Measurements from ENCODE around the gene TOR3A. TPM values are rescaled to one million over a fixed set of nuclear protein-coding genes. Genes with fewer than 3 reads are reported as not detected.
A peak's percentile ranks its signal among the peaks of the same experiment; 100 is the strongest.

TOR3A gene
- total RNA-seq, 1 donor from 2014 or later = 21.1 TPM

DNA sequence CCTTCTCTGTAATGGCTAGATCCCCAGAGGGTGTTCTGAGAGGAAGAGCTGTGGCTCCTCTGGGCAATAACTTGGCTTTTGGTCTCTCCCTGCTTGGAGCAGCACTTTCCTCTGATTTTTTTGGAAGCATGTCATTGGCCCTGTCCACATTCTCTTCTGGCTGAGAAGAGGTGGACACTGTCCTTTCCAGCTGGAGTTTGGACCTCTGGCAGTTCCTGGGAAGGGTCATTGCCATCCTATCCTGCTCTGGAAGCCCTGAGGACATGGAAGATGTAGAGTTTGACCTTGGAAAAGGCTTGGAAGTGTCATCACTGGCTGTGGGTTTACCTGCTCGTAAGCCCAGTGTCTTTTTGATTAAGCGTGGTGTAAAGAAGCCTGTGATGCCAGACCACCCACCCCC, 26.8 kb downstream of the TOR3A start:
- Mint-ChIP-seq H3K27me3 (ENCODE audit: unreplicated experiment) (no peaks in the 10 kb centered on the region), H3K4me1 (ENCODE audit: unreplicated experiment) (no peaks in the 10 kb centered on the region), H3K27ac (ENCODE audit: unreplicated experiment) (no peak overlapping the region), H3K9me3 (ENCODE audit: unreplicated experiment) (no peaks in the 10 kb centered on the region), H3K36me3 (ENCODE audit: unreplicated experiment) (peaks cover 34% of the 10 kb centered on the region), H3K4me3 (ENCODE audit: unreplicated experiment) (no peak overlapping the region)
- TF ChIP-seq, protein P1, sequence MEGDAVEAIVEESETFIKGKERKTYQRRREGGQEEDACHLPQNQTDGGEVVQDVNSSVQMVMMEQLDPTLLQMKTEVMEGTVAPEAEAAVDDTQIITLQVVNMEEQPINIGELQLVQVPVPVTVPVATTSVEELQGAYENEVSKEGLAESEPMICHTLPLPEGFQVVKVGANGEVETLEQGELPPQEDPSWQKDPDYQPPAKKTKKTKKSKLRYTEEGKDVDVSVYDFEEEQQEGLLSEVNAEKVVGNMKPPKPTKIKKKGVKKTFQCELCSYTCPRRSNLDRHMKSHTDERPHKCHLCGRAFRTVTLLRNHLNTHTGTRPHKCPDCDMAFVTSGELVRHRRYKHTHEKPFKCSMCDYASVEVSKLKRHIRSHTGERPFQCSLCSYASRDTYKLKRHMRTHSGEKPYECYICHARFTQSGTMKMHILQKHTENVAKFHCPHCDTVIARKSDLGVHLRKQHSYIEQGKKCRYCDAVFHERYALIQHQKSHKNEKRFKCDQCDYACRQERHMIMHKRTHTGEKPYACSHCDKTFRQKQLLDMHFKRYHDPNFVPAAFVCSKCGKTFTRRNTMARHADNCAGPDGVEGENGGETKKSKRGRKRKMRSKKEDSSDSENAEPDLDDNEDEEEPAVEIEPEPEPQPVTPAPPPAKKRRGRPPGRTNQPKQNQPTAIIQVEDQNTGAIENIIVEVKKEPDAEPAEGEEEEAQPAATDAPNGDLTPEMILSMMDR (IDR thresholded peaks at IDR 0.05) = no peak
- DNase-seq (ENCODE audit: extremely low spot score, unreplicated experiment) = peak; percentile 19

DNA sequence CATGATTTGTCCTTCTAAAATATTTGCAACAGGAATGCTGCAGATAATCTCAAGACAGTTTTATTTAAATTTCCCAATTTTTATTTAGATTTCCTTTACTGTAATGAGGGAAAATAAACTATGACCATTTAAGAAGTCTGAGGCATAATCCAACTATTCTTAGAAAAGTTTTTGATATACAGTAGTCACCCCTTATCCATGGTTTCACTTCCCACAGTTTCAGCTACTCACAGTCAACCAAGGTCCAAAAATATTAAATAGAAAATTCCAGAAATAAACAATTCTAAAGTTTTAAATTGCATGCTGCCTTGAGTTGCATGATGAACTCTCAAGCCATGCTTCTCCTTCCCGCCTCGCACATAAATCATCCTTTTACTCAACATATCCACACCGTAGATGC, 33.3 kb downstream of the TOR3A start:
- Mint-ChIP-seq H3K36me3 (ENCODE audit: unreplicated experiment) (peaks cover 32% of the 10 kb centered on the region), H3K27me3 (ENCODE audit: unreplicated experiment) (no peaks in the 10 kb centered on the region), H3K9me3 (ENCODE audit: unreplicated experiment) (no peaks in the 10 kb centered on the region), H3K4me3 (ENCODE audit: unreplicated experiment) (no peak overlapping the region), H3K27ac (ENCODE audit: unreplicated experiment) (no peak overlapping the region), H3K4me1 (ENCODE audit: unreplicated experiment) (no peaks in the 10 kb centered on the region)
- TF ChIP-seq, protein P1 (IDR thresholded peaks at IDR 0.05) = no peak
- no peak for DNase-seq (ENCODE audit: extremely low spot score, unreplicated experiment)

DNA sequence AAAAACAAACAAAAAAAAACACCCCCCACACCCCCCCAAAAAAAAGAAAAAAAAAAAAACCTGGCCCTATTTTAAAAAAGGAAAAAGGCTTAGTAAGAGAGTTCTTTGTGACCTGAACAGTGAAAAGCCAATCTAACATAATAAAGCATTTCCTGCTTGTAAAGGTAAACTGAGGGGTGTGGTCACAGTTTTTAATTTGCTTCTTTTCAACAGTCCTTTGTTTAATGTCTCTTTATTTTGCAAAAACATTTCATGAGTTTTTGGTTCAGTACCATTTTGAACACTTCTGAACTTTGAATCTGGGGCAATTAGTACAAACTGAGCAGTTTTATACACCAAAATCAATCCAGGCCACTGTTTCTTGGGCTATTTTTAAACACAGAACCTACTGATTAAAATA, 37.6 kb downstream of the TOR3A start:
- Mint-ChIP-seq H3K4me3 (ENCODE audit: unreplicated experiment) (no peak overlapping the region), H3K27ac (ENCODE audit: unreplicated experiment) (no peak overlapping the region), H3K27me3 (ENCODE audit: unreplicated experiment) (no peaks in the 10 kb centered on the region), H3K9me3 (ENCODE audit: unreplicated experiment) (no peaks in the 10 kb centered on the region), H3K36me3 (ENCODE audit: unreplicated experiment) (peaks cover 30% of the 10 kb centered on the region), H3K4me1 (ENCODE audit: unreplicated experiment) (peaks cover 4% of the 10 kb centered on the region)
- DNase-seq (ENCODE audit: extremely low spot score, unreplicated experiment) = no peak
- TF ChIP-seq, protein P1 (IDR thresholded peaks at IDR 0.05) = no peak

- Mint-ChIP-seq H3K27me3 (ENCODE audit: unreplicated experiment) (no peaks in the 10 kb centered on the region), H3K27ac (ENCODE audit: unreplicated experiment) (peak overlapping the region; percentile 16), H3K36me3 (ENCODE audit: unreplicated experiment) (peaks cover 30% of the 10 kb centered on the region), H3K4me3 (ENCODE audit: unreplicated experiment) (no peak overlapping the region), H3K4me1 (ENCODE audit: unreplicated experiment) (peaks cover 8% of the 10 kb centered on the region), H3K9me3 (ENCODE audit: unreplicated experiment) (no peaks in the 10 kb centered on the region)
- no peak for DNase-seq (ENCODE audit: extremely low spot score, unreplicated experiment)
- TF ChIP-seq, protein P1 (IDR thresholded peaks at IDR 0.05) = no peak
These were observed 38.9 kb downstream of the TOR3A start for GRCh38 chr1:179120736-179121135.

GRCh38 chr1:179121159-179121938, 39.5 kb downstream of the TOR3A start:
- no peak overlapping the region for H3K4me3 Mint-ChIP-seq (ENCODE audit: unreplicated experiment)
- TF ChIP-seq, protein P1 (IDR thresholded peaks at IDR 0.05) = peak; percentile 80
- no peaks in the 10 kb centered on the region for H3K27me3 Mint-ChIP-seq (ENCODE audit: unreplicated experiment)
- no peak for DNase-seq (ENCODE audit: extremely low spot score, unreplicated experiment)
- H3K4me1 Mint-ChIP-seq (ENCODE audit: unreplicated experiment) = peaks cover 8% of the 10 kb centered on the region
- H3K9me3 Mint-ChIP-seq (ENCODE audit: unreplicated experiment) = no peaks in the 10 kb centered on the region
- peaks cover 32% of the 10 kb centered on the region for H3K36me3 Mint-ChIP-seq (ENCODE audit: unreplicated experiment)
- peak overlapping the region; percentile 18 for H3K27ac Mint-ChIP-seq (ENCODE audit: unreplicated experiment)
